ENCODE data around the gene IGF2. TPM values are rescaled to one million over a fixed set of nuclear protein-coding genes. Genes with fewer than 3 reads are reported as not detected.

IGF2 gene
- total RNA-seq, 1 donor from 2014 or later, result 75.0 TPM

- no peaks in the 10 kb centered on the region for H3K36me3 ChIP-seq
- no peak for DNase-seq
- H3K27me3 ChIP-seq (ENCODE audit: low read depth), result peaks cover 13% of the 10 kb centered on the region
- no peak for TF ChIP-seq CTCF (IDR thresholded peaks at IDR 0.05; ENCODE audit: borderline replicate concordance)
- intact Hi-C loops (cut with micrococcal nuclease), result no loop called here
- peaks cover 15% of the 10 kb centered on the region for H3K9me3 ChIP-seq (replicated peaks)
- no peak overlapping the region for H3K4me3 ChIP-seq
- H3K27ac ChIP-seq (replicated peaks), result no peak overlapping the region
- H3K4me1 ChIP-seq, result no peaks in the 10 kb centered on the region
Measured at GRCh38 chr11:2084721-2085120, 54.5 kb downstream of the IGF2 start.

Small RNA genes within 50 kb of the gene (microRNA-seq; reads per million reads assigned to microRNA genes)
- gene MIR4686 (not detected), gene MIR483 (90.8 reads per million, percentile 56 among the genes with 10 or more reads in this experiment)

Other genes with a start within 250 kb of the IGF2 start
- gene PRR33, start 247.5 kb downstream of the IGF2 start, total RNA-seq, result 2.4 TPM
- gene TNNT3, start 219.7 kb downstream of the IGF2 start, total RNA-seq, result 30.7 TPM
- gene MRPL23, start 192.1 kb downstream of the IGF2 start, total RNA-seq, result 93.6 TPM
- gene H19, start 141.5 kb downstream of the IGF2 start, total RNA-seq, result 634 TPM
- not detected for gene INS, start 21.8 kb upstream of the IGF2 start, total RNA-seq
- not detected for gene TH, start 32.4 kb upstream of the IGF2 start, total RNA-seq
- not detected for gene ASCL2, start 131.2 kb upstream of the IGF2 start, total RNA-seq
- gene C11orf21, start 162.5 kb upstream of the IGF2 start, total RNA-seq, result 36.0 TPM
- gene TSPAN32, start 162.6 kb upstream of the IGF2 start, total RNA-seq, result 27.1 TPM
- gene CD81, start 237.9 kb upstream of the IGF2 start, total RNA-seq, result 412 TPM

Data from left ventricle myocardium inferior (tissue), 1 donor.